IPS DF 4.7 (cell line): ENCODE data around the gene P2RX6.
"Not testable (repeated sequence)": the region's sequence is repeated elsewhere in the genome, so short reads cannot be mapped to it uniquely, and the experiment has no call there.

Experiments used
- DNase-seq: peaks from one replicate; pipeline ENCODE4 v3.0.0-alpha.2; 2013; ENCODE audit warnings: low spot score; ENCODE audit errors: extremely low read depth

Gene P2RX6

DNA sequence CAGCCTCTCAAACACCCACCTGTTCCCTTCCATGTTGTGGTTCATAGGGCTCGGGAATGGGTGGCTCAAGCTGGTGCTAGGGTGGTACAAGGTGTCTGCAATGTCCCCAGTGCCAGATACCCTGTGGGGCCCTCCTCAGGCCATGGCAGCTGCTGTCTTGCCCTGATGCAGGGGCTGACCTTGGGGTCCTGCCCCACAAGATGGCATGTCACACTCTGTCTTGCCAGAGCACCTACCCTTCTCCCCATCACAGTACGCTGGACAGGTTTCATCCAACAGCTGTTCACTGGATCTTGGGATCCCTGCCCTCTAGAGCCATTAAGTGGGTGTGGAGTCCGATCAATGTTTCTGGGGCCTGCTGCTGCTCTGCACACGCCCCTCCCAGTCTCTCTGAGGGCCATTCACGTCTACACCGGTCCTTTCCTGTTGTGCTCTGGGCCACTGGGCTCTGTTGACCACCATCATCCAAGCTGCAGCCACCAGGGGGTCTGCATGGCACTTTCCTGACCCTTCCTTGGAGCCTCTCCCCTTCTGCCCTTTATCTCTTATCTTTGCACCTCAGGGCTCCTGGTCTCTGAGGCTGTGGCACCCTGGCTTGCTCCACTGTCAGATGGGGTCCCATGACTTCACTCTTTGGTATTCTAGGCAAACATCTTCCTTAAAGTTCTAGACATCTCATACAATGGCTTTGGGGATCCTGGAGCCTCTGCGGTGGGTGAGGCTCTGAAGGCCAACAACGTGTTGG, 37.9 kb downstream of the P2RX6 start:
- no peak for DNase-seq

DNA sequence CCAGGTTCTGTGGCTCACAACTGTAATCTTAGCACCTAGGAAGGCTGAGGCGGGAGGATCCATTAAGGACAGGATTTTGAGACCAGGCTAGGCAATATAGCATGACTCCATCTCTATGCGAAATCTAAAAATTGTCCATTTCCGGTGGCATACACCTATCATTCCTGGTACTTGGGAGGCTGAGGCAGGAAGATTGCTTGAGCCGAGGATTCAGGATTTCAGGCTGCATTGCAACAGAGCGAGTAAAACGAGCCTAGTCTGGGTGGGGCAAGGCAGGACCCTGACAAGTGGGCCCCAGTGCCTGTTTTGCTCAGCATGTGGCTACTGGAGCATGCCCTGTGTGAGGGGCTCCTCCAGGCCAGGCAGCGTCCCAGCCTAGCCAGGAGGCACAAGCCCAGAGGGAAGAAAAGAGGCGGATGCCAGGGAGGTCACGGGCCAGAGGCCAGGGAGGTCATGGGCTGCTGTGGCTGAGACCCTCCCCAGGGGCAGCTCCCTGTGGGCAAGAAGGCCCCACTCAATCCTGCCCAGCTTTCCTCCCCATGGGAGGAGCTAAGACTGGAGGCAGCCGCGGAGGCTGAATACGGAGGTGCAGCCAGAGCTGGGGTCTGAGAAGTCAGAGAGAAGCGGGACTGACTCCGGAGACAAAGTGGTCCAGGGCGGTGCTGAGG, 39.2 kb downstream of the P2RX6 start:
- DNase-seq: no peak

DNA sequence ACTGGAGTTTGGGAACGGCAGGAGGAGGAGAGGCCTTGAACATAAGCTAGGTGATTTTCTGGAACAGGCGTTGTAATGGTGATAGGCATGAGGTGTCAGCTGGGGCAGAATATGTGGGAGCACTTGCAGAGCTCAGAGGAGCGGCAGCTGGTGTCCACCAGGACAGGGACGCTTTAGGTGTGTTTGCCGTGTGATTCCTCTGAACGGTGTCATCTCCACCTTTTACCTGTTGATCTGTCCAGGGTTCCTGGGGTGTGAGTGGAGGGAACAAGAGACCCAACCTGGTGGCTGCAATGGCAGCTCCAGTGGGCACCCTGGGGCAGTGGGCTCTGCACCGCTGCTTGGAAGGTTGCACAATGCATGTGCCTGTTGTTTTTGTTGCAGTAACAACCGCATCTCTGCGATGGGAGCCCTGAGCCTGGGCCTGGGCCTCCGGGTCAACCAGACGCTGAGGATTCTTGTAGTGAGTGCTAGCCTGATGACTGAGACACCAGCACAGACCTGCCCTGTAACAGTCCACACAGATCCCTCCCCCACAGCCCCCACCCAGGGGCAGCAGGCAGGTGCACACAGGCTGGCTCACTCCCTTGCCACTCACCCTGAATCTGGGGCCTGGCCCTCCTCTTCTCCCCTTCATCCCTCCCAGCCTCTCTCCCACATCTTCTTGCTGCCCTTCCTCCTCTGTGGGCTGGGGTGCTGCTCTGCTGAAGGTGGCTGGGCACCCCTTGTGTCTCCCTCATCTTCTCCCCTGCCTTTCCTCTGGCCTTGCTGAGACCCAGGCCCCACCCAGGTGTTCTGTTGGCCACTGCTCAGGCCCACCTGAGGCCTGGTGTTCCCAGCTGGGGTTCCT, 40.0 kb downstream of the P2RX6 start:
- no peak for DNase-seq

DNA sequence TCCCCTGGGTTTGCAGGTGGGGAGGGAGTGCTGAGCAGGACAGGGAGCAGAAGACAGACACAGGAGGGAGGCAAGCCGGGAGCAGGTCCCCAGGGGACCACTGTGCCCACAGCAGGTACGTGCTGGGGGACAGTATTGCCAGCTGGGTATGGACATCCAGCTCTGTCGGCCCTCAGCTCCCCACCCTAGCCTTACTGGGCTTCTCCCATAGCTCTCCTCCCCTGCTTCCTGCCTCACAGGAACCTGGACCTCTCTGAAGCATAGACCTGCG, 40.5 kb downstream of the P2RX6 start:
- no peak for DNase-seq

DNA sequence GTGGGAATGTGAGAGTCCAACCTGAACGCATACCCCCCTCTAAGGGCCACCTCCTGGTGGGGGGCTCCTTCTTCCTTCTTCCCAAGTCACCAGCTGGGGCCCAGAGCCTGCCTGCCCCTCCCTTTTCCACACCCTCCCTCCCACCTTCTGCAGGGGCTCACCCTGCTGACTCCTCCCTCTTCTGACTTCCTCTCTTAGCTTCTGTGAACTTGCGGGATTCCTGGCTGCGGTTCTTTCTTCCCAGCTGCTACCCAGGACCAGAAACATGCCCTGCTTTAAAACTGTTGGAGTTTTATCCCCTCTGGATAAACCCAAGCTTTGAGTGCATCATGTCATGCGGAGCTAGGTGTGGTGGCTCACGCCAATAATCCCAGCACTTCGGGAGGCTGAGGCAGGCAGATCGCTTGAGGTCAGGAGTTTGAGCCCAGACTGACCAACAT, 40.9 kb downstream of the P2RX6 start:
- no peak for DNase-seq

DNA sequence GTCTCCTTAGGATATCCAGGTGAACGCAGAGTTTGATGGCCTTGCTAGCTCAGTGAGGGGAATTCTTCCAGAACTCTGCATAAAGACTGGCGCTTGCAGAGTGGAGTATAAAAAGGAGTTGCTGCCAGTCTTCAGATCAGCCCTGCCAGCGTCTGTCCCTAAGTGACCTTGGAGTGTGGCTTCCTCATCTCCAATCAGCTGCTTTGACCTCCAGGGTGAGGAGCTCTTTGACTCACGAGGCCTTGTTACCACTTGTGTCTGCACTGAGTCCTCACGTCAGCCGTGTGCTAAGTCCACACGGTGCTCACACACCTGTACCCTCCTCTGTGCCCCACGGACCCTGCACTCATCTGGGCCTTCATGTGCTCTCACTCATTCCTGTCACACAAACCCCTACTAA, 45.4 kb downstream of the P2RX6 start:
- not testable (repeated sequence) for DNase-seq

DNA sequence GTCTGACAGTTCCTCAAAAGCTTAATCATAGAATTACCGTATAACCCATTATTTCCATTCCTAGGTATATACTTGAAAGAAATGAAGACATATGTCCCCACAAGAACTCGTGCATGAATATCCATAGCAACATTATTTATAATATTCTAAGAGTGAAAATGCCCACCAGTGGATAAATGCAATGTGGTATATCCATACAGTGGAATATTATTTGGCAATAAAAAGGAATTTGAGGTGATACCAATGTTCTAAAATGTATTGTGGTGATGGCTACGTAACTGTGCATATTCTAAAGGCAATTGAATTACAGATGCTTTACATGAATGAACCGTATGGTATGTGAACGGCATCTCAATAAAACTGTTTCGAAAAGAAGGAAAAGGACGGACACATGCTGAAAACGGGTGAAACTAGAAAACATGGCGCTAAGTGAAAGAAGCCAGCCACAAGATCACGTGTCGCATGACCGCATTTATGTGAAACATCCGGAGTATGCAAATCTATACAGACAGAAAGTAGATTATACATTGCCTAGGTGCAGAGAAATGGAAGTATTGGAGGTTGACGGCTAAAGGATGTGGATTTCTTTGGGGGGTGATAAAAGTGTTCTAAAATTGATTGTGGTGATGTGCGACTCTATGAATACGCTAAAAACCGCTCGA, 46.8 kb downstream of the P2RX6 start:
- not testable (repeated sequence) for DNase-seq

DNA sequence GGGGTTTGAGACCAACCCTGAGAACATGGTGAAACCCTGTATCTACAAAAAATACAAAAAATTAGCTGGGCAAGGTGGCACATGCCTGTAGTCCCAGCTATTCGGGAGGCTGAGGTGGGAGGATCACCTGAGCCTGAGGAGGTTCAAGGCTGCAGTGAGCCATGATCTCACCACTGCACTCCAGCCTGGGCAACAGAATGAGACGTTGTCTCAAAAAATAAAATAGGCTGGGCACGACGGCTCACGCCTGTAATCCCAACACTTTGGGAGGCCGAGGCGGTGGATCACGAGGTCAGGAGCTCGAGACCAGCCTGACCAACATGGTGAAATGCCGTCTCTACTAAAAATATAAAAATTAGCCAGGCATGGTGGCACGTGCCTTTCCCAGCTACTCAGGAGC, 49.5 kb downstream of the P2RX6 start:
- not testable (repeated sequence) for DNase-seq

DNA sequence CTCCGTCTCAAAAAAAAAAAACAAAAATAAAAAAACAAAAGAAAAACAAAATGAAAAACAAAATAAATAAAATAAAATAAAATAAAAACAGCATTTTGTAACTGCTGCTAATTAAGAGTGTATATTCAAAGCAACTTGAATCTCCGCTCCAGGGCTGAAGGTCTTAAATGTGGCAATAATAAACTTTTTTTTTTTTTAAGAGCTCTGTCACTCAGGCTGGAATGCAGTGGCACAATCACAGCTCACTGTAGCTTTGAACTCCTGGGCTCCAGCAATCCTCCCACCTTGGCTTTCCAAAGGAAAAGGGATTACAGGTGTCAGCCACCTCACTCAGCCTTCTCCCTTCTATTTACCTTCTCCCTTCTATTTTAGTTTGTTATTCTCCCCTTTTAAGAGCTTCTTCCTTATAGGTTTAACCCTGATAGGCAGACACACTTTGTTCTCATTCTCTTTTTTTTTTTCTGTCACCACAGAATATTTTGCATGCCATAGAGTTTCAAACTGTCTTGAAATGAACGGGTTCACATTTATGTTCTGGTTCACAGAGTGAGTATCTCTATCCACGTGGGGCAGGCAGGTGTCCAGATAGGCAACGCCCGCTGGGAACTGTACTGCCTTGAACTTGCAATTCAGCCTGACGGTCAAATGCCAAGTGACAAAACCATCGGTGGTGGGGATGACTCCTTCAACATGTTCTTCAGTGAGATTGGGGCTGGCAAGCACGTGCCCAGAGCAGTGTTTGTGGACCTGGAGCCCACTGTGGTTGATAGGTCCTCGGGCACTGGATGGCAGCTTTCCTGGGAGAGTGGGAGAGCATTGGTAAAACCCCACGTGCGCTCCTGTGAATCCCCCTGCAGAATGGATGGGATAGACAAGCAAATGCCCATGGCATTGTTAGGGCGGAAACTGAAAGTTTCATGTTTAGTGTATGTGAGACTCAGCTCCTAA, 50.2 kb downstream of the P2RX6 start:
- no peak for DNase-seq

DNA sequence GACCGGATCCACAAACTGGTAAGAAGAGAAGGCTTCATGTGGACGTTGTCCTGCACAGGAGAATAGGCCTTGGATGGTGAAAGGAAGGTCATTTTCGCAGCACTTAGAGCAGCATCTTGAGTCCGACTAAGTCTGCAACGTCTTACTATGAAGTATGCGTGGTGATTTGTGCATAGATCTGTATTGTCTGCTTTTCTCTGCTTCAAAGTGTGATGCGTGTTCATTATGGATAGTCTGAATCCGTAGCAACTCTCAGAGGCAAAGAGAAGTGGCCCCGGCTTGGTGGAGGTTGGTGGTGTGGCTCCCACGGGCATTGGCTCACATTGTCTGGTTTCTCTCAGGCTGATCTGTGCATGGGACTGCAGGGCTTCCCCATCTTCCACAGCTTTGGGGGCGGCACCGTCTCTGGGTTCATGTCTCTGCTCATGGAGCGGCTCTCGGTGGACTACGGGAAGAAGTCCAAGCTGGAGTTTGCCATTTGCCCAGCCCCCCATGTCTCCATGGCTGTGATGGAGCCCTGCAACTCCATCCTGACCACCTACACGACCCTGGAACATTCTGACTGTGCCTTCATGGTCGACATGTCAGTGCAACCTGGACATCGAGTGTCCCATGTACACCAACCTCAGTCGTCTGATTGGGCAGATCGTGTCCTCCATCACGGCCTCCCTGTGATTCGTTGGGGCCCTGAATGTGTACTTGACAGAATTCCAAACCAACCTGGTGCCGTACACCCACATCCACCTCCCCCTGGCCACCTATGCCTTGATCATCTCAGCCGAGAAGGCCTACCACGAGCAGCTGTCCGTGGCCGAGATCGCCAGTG, 52.3 kb downstream of the P2RX6 start:
- DNase-seq: no peak

DNA sequence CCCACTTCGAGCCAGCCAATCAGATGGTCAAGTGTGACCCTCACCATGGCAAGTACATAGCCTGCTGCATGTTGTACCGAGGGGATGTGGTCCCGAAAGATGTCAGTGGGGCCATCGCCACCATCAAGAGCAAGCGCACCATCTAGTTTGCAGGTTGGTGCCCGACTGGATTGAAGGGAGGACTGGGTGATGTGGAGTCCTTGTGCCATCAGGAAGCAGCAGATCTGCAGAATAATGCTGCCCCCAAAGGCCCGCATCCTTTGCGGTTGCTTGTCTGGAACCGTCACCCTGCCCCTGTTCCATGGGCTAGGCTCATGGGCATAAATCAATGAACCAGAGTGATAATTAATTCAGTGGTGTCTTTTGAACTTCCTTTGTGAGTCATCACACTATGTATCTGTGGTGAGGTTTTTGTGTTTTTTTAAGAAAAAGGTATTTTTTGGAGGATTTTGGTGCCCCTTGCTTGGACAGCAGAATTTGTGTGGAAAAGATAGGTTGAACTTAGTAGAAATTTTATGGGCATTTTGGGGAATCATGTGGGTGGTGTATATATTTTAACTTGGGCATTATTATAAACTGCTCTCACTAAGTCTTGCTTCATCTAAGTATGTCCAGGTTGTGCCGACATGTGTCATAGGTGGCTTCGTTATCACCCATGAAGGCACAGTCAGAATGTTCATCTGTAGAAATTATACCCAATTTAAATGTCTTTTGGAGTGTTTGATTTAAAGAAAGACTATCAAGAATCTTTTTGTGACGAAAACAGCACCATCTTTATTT, 53.1 kb downstream of the P2RX6 start:
- DNase-seq: no peak

DNA sequence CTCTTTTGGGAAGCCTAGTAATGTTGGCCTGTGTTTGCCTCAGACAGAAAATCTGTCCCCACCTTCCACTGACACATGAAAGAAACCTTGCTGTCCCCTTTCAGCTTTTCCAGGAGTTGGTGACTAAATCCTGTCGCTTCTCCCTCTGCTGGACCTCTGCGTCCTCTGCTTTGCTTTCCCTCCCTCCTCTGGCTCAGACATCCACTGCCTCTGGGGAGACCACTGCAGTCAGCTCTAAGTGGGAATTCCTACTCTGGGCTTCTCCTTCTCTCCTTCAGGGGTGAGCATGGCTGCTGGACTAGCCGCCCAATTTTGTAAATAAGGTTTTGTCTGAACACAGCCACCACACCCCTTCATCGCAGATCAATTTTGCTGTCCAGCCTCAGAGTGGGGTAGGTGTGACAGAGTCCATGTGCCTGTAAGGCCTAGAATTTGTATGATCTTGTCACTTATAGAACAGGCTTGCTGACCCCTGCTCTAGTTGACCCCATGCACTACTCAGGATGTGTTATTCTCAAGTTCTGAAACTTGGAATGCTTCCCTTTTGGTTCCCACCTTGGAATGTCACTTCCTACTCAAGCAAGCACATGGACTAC, 53.8 kb downstream of the P2RX6 start:
- no peak for DNase-seq

DNA sequence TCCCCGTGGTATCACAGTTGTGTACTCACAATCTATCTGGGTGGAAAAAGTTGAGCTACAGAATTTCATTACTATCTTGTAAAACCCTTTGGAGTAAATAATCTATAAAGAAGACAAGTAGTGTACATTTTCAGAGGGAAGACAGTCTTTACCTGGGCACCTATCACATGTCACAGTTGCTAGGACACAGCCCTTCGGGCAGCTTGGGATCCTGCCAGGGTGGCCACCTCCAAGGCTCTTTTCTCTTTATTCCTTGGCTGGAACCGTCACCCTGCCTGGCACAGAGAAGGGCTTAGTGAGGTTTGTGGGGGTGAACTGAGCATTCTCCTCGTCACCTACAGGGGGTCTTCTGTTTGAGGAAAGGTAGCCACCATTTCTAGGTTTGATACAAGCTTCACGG, 54.4 kb downstream of the P2RX6 start:
- no peak for DNase-seq

DNA sequence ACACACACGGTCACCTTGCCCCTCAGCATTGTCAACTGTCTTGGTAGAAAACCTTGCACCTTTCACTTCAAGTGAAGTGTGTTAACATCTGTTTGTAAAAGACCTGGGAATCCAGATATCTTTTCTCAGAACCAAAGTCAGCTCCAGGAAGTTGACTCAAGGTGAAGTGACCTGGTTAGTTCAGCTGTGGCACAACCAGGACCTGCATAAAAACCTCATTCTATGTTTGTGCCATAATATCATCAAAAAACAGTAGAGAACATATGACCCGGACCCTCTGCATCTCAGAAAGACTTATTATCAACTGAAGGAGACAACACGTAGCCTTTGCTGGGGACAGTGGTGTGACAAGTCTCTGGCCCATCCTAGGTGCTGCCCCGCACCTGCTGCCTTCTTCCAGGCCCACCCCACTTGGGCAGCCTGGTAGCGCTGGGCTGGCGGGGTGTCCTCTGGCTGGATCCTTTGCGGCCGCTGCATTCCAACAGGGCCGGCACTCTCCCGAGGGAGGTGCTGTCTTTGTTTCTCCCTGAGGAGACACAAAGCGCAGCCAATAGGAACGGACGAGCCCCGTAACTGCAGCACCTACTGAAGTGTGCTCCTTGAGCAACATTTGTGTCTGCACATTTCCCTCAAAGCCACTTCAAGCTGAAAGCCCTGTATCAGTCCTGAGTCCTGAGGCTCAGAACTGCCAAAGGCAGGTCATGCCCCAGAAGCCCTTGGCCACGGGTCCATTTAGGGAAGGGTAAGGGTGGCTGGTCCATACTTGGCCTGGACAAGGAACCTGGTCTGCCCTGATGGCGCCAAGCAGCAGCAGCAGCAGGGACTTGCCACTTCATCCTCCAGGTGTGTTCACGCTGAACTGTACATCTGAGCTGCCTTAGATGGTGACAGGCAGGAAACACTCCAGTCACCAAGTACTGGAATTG, 56.0 kb downstream of the P2RX6 start:
- no peak for DNase-seq

DNA sequence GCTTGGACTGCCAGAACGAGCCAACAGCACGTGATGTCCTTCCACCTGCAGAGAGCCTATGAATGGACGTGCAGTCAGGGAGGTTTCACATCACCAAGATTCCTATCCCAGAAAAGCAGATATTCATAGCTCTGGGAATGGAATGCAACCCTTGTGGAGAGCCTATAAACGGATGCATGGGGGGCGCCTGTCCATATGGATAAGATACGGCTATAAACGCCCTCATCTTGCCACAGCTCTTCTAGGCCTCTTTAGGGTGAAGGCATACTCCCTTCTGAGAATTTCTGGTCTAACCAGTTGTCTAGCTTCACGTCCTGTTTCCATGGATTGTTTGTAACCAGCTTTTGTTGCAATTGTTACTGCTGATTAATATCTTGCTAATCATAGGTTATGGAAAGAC, 56.8 kb downstream of the P2RX6 start:
- DNase-seq: not testable (repeated sequence)

DNA sequence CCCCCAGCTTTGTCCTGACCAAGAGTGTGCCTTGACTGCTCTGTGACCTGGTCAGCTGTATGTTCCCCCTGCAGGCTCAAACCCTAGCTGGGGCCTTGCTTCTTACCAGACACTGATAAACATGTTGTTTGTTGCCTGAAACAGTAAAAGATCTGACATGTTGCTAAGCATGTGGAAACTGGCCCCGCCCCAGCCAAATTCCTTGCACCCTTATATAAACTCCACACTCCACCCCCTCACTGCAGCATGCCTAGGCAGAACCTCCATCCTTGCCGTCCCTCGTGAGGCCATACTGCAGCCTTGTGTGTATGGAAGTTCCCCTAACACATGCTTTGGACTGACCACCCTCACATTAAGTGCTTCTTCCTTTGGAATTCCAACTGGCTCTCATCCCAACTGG, 58.1 kb downstream of the P2RX6 start:
- DNase-seq: no peak

DNA sequence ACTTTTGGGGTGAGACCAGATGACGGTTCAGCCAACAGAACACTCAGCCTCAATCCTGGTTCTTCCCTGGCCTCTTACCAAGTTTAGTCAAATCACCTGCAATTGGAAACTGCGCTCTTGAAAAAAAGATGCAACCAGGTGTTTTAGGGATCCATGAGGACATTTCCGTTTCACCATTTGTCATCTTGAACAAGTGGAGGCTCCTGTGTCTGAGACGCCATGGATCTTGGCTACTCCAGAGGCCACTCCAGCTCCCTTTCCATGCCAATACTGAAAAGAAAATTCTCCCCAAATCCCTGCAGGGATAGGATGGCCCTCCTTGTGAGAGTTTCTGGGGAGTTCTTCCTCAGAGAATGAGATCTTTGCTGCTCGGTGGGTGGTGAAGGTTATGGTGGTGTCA, 58.5 kb downstream of the P2RX6 start:
- DNase-seq: no peak
